NCI-H1694 treated with DMSO at 0.1 percent for 48 hours (cell line): ENCODE data around the gene RTEL1.
"Not testable (repeated sequence)": the region's sequence is repeated elsewhere in the genome, so short reads cannot be mapped to it uniquely, and the experiment has no call there.

Source experiments
- DNase-seq: peaks from one replicate; lab custom pipeline; 2025; lab: John Stamatoyannopoulos, UW

Gene RTEL1

GRCh38 chr20:63652192-63652980 is 5.7 kb upstream of the RTEL1 start:
- DNase-seq, result no peak

DNA sequence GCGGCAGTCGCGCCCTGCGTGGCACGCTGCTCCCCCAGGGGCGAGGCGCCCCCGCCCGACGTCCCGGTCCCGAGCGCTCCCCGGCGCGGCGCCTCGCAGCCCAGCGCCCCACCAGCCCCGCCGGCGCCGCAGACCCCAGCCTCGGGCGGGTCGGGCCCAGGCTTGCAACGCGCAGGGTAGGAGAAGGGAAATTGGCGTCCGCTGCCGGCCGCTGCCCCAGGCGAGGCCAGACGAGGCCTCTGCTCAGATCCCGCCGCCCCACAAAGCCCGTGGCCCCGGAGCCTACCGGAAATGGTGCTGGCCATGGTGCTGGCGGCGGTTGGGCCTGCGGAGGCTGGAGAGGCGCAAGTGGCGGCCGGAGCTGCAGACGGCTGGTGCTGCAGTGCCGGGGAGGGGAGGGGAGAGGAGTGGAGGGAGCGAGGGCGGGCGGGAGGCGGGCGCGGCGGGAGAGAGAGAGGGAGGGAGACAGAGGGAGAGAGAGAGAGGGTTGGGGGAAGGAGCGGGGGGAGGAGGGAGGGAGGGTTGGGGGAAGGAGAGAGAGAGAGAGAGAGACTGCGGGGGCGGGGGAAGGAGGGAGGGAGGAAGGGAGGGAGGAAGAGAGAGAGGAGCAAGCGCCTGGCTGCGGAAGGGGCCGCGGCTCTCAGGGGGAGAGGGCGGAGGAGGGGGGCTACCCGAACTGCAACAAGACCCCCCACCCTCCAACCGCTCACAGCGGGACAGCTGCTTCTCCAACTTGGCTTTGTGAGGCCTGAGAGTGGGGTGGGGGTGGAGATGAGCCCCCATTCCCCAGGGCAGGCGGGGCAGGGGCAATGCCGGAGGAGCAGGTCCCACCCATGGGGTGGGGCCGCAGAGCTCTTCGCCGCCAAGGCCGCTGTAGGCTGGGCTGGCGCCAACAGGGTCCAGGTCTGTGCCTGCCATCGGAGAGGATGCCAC is 4.8 kb upstream of the RTEL1 start, which contains the start of gene STMN3:
Gene STMN3 (minus strand): TSS at position 384 of the 933 bp plus-strand sequence. CDS start 79 bp downstream, at position 305.
- peak; percentile 76 for DNase-seq

GRCh38 chr20:63653974-63654668 is 4.0 kb upstream of the RTEL1 start:
- DNase-seq, result no peak

DNA sequence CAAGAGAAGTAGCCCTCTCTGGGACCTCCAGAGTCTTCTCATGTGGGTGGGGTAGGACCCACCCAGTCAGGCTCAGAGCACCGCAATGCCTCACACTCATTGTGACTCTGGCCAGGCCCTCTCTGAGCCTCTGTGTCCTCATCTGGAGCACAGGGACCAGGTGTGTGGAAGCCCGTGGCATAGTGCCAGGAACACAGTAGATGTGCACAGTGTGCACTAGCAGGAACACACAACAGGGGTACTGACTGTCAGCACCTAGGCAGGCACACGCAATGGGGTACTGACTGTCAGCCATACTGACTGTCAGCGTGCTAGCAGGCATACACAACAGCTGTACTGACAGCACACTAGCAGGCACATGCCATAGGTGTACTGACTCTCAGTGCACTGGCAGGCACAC is 2.9 kb upstream of the RTEL1 start:
- DNase-seq, result no peak

DNA sequence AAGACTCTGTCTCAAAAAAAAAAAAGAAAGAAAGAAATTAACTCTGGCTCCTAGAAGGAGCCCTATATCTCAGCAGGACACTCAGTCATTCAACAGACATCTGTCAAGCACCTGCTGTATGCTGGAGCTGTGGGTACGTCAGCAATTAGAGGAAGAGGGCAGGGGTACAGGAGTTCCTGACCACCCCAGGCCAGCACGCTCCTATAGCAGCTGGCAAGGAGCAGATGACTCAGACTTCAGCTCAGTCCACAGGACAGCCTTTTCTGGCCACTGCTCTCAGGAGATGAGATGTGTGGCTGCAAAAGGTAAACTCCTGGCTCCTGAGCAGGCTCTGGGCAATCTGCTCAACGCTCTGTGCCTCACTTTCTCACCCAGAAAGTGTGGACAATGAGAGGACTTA is 1.7 kb upstream of the RTEL1 start:
- DNase-seq, result no peak

DNA sequence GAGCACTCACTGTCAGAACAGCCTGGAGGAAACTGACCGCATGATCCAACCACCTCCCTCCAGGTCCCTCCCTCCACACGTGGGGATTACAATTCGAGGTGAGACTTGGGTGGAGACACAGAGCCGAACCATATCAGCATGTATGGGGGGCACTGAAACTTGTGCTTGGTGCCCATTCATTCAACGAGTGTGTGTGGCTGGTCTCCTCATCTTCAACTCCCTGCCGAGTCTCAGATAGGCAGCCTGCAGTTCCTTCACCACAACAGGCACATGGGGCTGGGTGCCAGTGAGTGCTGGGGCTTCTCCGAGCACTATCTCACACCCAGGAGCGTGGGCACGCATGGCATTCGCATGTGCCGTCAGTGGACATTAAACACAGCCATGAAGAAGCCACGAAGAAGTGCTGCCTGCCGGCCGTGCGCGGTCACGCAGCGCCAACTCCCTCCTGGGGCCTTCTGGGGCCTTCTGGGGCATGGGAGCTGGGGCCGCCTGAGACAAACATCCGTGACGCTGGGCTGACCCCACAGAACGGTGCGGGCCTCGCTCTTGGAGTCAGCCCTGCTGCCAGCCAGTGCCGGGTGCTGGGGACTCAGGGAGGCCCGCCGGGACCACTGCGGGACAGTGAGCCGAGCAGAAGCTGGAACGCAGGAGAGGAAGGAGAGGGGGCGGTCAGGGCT is 714 bp upstream of the RTEL1 start:
- no peak for DNase-seq

DNA sequence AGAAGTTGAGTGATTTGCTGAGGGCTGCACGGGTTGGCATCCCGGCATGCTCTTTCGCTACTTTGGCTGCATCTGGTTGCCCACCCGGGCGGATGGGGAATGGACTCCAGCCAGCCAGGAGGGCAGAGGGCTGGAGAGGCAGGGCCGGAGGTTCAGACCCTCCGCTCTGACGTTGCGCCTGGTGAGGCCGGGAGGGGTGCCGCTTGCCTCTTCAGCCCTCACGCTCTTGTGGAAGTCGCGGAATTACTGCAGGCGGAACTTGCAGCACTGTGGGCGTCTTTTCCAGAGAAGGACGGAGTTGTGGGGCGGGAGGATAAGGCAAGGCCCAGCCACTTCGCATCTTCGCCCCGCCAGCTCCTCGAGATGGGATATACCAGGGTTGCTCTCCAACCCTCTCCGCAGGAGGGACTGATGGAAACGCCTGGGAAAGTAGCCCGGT is 656 bp downstream of the RTEL1 start:
- no peak for DNase-seq

DNA sequence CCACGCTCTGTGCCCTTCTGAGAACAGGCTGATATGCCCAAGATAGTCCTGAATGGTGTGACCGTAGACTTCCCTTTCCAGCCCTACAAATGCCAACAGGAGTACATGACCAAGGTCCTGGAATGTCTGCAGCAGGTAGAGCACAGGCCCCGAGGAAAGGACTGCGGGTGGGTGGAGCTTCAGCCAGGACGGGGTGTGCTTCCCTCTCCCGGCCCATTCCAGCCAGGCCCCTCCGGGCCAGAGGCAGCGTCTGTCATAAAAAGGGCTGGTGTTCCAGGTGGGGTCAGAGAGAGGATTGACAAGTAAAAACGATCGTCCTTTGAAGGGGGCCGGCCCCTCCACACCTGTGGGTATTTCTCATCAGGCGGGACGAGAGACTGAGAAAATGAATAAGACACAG is 1.3 kb downstream of the RTEL1 start:
- DNase-seq, result no peak

DNA sequence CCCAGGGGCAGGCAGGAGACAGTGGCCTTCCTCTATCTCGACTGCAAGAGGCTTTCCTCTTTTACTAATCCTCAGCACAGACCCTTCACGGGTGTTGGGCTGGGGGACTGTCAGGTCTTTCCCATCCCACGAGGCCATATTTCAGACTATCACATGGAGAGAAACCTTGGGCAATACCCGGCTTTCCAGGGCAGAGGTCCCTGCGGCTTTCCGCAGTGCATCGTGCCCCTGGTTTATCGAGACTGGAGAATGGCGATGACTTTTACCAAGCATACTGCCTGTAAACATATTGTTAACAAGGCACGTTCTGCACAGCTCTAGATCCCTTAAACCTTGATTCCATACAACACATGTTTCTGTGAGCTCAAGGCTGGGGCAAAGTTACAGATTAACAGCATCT is 2.1 kb downstream of the RTEL1 start:
- not testable (repeated sequence) for DNase-seq

DNA sequence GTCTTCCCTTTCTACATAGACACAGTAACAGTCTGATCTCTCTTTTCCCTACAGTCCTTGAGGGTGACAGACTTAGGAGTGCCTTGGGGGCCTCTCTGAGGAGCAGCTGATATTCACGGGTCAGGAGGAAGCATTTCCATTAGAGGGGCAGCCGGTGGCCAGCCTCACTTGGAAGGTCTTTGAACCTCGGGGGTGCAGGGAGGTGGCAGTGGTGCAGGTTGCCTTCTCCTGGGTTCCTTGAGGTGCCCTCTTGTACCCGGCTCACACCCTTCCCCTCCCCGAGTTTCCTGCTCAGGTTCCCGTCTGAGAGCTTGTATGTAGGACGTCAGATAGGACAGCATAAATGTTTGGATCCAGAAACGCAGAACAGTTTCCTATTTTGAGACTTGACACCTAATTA is 2.5 kb downstream of the RTEL1 start:
- no peak for DNase-seq

DNA sequence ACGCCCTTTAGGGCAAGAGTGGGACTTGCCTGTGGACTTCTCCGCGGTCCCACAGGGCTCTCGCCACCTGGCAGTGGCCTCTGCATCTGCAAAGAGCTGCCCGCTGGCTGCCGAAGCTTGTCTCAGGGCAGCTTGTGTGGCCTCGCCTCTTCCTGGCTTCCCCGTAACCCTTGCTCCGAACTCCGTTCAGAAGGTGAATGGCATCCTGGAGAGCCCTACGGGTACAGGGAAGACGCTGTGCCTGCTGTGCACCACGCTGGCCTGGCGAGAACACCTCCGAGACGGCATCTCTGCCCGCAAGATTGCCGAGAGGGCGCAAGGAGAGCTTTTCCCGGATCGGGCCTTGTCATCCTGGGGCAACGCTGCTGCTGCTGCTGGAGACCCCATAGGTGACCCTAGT is 3.0 kb downstream of the RTEL1 start:
- DNase-seq, result no peak

- no peak for DNase-seq
Observed at GRCh38 chr20:63661959-63662812, 4.1 kb downstream of the RTEL1 start.

DNA sequence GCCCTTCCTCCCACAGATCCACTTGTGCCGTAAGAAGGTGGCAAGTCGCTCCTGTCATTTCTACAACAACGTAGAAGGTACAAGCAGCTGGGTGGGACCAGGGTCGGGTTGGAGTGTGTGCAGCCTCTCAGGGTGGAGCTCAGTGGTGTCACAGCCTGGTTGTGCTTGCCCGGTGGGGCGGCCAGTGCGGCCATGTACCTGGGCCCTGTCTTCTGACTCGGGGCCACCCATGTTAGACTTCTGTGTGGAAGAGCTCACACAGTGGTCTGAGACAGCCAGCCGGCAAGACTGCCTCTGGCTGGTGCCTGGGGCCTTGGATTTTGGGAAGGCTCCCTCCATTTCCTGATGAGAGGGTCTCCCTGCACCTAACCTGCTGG is 4.7 kb downstream of the RTEL1 start:
- DNase-seq, result no peak

- no peak for DNase-seq
Observed at GRCh38 chr20:63663332-63664066, 5.4 kb downstream of the RTEL1 start.

GRCh38 chr20:63664143-63664851 is 6.2 kb downstream of the RTEL1 start:
- no peak for DNase-seq

DNA sequence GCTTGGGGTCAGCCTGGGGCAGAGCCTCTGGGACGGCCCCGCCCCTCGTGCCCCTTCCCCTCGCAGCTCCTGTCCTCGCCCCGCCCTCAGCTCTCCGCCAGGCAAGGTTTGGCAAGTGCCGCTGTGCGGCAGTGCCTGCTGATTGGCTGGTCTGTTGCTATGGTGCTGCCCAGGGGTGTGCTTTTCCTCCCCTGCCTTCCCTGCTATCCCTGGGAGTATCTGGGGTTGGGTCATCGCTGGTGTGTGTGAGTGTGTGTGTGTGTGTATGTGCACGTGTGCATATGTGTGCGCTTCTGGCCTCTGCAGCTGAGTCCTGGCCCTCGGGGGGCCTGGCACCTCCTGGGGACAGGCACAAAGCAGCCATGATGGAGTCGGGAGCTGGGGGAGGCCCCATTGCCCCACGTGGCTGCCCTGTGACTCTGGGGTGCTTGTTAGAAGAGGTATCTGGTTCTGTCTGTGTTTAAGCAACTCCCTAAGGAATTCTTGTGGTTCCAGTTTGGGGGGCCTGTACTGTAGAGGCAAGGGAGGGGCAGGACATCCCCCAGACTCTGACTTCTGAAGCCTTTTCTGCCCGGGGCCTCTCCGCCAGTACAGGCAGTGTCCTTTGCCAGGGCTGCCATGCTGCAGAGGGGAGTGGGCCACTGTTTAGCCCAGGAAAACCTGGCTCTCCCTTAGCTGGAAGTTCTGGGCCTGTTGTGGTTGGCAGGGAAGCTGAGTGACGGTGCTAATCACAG is 6.9 kb downstream of the RTEL1 start:
- DNase-seq, result no peak

- DNase-seq, result no peak
Observed at GRCh38 chr20:63665708-63666107, 7.6 kb downstream of the RTEL1 start.

DNA sequence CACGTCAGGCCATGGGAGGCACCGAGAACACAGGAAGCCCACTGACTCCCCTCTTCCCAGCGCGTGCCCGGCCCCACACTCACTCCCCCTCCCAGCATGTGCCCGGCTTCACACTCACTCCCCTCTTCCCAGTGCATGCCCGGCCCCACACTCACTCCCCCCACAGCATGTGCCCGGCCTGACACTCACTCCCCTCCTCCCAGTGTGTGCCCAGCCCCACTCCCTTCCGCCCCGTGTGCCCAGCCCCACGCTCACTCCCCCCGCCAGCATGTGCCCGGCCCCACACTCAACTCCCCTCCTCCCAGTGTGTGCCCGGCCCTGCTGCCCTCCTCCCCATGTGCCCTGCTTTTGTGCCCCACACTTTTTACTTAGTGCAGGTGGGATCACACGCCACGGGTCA is 9.7 kb downstream of the RTEL1 start:
- DNase-seq, result no peak

GRCh38 chr20:63668351-63668750 is 10.2 kb downstream of the RTEL1 start:
- DNase-seq, result no peak
